ENCODE measurements around the gene TXNRD2.

The TXNRD2 gene

DNA sequence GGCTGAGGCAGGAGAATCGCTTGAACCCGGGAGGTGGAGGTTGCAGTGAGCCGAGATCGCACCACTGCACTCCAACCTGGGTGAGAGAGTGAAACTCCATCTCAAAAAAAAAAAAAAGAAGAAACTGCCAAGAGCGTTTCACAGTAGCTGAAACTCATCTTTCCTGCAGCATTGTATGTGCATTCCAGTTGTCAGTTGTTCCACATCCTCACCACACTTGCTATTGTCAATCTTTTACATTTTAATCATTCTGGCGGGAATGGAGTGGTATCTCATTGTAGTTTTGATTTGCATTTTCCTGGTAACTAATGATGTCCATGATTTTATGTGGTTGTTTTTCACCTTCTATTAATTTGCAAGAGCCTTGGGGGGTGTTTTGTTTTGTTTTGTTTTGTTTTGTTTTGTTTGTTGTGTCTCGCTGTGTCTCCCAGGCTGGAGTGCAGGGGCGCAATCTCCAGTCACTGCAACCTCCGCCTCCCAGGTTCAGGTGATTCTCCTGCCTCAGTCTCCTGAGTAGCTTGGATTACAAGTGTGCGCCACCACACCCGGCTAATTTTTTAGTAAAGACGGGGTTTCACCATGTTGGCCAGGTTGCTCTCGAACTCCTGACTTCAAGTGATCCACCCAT lies 78.9 kb downstream of the TXNRD2 start:
- DNase-seq (ENCODE audit: low spot score): no peak

GRCh38 chr22:19859861-19860510 lies 81.6 kb downstream of the TXNRD2 start:
- DNase-seq (ENCODE audit: low spot score): no peak

DNA sequence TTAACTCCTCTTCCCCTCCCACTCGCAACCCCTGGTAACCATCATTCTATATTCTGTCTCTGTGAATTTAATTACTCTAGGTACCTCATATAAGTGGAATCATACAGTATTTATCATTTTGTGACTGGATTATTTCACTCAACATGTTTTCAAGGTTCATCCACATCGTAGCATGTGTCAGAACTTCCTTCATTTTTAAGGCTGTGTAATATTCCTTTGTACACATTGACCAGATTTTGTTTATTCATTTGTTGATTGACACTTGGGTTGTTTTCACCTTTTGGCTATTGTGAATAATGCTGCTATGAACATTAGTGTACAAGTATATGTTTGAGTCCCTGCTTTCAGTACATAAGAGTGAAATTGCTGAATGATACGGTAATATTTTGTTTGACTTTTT lies 84.2 kb downstream of the TXNRD2 start:
- DNase-seq (ENCODE audit: low spot score): no peak

- DNase-seq (ENCODE audit: low spot score): peak; percentile 74
These were observed 85.9 kb downstream of the TXNRD2 start for GRCh38 chr22:19855504-19856409.

DNA sequence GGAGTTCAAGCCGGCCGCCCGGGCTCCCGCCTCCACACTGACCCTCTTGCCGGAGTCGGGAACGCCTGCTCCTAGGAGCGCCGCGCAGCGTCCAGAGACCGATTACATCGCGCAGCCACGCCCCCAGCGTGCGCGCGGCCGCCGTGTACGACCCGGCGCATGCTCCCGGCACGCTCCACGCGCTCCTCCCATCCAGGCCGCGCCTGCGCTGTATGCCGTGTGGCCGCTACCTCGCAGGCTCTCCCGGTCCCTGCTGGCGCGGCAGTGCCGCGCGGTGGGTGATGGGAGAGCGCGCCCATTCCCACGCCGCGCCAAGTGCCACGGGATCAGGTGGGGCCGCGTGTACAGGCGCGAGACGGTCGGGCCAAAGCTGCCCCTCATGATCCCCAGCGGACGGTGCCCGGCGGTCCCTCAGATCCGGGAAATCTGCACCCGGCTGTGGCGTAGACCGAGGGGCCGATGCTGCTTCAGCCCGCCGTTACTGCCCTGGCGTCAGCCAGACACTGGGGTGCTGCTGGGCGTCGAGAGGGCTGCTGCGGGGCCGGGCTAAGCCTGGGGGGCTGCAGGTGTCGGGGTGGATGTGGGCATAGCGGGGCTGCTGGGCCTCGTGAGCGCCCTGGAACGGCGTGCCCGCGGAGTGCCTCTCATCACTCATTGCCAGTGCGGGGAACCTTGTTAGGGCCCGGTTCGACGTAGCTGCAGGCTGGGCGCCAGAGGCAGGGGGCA lies 86.7 kb downstream of the TXNRD2 start, which contains the start of the genes GNB1L and RTL10:
Gene GNB1L (minus strand): TSS at position 97 of the 726 bp plus-strand sequence. CDS start 33,519 bp downstream, outside the sequence.
Gene RTL10 (minus strand): TSS at position 97 of the 726 bp plus-strand sequence. CDS start 2,613 bp downstream, outside the sequence.
- DNase-seq (ENCODE audit: low spot score): peak; percentile 97

- DNase-seq (ENCODE audit: low spot score): peak; percentile 63
These were observed 87.5 kb downstream of the TXNRD2 start for GRCh38 chr22:19853879-19854777.

DNA sequence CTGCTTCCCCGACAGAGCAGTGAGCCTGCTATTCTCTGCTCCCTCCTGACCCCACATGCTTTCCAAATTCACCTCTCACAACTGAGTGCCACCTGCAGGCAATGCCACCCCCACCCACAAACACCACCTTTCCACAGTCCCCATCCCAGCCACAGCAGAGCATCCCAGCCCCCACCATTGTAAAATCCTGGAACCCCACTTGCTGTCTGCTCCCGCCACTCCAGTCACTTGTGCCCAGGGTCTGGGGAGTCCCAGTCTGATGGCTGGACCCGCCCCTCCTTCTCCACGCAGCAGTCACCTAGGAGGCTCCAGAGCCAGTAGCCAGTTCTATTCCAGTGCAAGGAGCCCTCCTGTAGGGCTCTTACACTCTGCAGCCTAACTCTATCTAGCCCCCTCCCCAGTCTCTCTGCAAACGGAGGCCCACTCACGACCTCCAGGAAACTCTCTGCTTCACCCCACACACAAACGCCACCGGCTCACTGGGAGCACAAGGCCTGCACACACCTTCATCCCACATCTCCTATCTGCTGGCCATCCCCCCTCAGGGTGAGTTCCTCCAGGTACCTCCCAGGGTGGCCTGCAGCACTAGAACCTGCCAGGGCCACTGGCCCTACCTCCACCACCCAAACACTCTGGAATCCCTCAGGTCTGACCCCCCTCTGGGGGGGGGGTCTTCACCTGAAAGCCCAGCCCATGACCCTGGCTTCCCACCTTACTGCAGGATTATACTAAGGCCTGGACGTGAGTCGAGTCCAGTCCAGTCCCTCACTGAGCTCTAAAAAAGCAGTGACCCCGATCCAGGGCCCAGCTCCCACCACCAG lies 88.3 kb downstream of the TXNRD2 start:
- DNase-seq (ENCODE audit: low spot score): peak; percentile 66

- DNase-seq (ENCODE audit: low spot score): no peak
These were observed 89.3 kb downstream of the TXNRD2 start for GRCh38 chr22:19852177-19852781.

- DNase-seq (ENCODE audit: low spot score): no peak
These were observed 90.1 kb downstream of the TXNRD2 start for GRCh38 chr22:19851291-19852176.

GRCh38 chr22:19850763-19851109 lies 90.9 kb downstream of the TXNRD2 start:
- DNase-seq (ENCODE audit: low spot score): no peak

GRCh38 chr22:19849835-19850762 lies 91.5 kb downstream of the TXNRD2 start:
- no peak for DNase-seq (ENCODE audit: low spot score)

DNA sequence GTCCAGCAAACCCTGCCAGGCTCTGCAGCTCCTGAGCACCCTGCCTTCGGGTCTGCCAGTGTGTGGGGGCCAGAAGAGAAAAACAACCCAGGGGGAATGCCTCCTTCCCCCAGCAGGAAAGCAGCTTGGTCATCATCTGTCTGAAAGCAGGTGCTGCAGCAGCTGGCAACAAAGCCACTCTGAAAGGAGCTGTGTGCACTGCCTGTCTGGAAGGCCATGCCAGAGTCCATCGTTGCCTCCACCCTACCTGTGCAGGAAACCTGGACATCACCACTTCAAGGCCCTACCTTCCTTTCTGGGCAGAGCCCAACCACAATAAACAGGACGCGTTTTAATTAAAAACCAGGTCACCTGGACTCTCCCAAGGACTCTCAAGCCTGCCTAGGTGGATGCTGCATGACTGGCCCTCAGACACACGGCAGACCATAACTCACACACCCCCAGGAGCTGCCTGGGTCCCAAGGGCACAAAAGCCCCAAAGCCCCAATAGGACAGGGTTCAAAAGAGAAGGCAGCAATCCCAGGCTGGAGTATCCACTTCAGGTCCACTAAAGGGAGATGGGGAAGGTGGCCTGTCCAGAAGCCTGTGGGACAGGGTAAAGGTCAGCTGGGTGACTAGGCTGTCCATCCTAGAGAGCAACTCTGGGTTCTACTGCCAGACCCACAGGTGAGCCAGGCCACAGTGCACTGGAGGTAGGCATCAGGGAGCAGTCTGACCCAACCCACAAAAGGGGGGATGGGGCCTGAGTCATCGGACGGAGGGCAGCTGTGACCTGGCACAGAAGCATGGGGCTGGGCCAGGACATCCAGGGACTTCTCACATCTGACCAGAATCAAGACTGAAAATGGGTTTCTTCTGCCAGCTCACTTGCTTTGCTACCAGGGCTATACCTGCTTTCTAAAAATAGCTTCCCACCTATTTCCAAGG lies 93.1 kb downstream of the TXNRD2 start:
- DNase-seq (ENCODE audit: low spot score): no peak

DNA sequence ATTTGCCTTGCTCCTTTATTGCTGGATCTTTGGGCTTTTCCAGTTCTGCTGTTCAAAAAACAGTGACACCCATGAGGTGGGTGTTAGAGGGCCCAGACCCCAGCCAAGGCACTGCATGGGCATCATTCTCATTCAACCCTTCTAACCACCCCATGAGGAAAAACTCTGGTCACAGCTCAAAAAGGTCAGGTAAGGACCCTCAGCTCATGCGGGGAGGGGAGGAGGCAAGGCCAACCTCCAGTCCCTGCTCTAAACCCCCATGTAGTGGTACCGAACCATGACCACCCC lies 94.3 kb downstream of the TXNRD2 start:
- DNase-seq (ENCODE audit: low spot score): no peak

DNA sequence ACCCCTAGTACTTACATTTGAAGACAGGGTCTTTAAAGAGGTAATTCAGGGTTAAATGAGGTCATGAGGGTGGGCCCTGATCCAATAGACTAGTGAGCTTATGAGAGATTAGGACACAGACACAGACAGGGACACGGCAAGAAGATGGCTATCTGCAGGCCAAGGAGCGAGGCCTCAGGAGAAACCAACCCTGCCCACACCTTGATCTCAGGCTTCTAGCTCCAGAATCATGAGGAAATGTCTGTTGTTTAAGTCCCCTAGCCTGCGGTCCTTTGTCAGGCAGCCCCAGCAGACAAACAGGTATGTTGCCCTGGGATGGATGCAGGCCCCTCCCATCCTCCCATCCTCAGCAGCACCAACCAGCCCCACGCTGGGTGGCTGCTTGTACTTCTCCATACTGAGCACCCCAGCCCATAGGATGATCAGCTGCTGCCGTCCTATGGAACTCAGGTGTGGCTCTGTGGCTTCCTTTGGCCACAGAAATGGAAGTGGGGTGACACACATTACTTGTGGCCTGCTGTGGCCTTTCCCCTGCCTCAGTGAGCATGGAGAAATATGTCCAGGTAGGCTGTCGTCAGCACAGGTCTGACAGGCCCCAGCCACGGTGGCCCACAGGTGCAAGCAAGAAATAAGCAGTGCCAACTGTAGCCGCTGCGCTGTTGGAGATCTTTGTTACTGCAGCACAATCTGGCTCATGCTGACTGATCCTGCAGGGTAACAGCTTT lies 94.8 kb downstream of the TXNRD2 start:
- no peak for DNase-seq (ENCODE audit: low spot score)

DNA sequence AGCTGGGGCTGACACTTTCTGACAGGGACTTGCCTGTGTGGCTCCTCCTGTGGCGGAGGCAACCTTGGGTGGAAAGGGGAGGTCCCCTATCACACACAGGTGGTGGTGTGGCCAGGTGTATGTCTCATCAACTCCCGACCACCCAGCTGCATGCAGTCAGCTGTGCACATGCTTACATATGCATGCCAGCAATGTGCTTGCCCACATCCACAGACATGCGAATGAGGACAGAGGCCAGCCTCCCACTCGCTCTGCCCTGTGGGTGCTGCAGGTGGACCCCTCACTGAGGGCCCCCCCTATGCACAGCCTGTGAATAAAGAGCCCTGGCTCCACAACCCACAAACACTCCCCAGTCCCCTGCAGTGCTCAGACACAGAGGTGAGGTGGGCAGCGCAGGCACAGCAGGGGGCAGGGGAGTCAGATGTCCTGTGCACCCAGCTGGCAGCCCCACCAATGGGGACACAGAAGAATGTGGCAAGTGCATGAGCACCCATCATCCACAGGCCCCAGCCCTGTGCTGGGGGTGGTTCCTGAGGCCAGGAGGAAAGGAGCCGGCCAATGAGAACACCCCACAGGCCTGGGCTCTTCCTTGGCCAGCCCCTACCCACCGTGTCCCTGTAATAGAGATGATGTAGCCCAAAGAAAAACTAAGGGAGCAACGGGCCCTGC lies 96.4 kb downstream of the TXNRD2 start:
- DNase-seq (ENCODE audit: low spot score): peak; percentile 58
